HG03565 (cell line): ENCODE measurements around the gene IRAK3.
A peak's percentile ranks its signal among the peaks of the same experiment; 100 is the strongest.
"Not testable (repeated sequence)": the region's sequence is repeated elsewhere in the genome, so short reads cannot be mapped to it uniquely, and the experiment has no call there.

Source experiments
- ATAC-seq: cut with Tn5 transposase; IDR thresholded peaks from one replicate; pipeline ENCODE4 v1.9.1; 2021; ENCODE audit warnings: mild to moderate bottlenecking, moderate library complexity; ENCODE audit not compliant: unreplicated experiment

IRAK3 gene

GRCh38 chr12:66170606-66171005 is 18.4 kb upstream of the IRAK3 start:
- no peak for ATAC-seq

GRCh38 chr12:66174391-66175325 is 14.4 kb upstream of the IRAK3 start:
- not testable (repeated sequence) for ATAC-seq

GRCh38 chr12:66176105-66176900 is 12.7 kb upstream of the IRAK3 start:
- ATAC-seq = no peak

DNA sequence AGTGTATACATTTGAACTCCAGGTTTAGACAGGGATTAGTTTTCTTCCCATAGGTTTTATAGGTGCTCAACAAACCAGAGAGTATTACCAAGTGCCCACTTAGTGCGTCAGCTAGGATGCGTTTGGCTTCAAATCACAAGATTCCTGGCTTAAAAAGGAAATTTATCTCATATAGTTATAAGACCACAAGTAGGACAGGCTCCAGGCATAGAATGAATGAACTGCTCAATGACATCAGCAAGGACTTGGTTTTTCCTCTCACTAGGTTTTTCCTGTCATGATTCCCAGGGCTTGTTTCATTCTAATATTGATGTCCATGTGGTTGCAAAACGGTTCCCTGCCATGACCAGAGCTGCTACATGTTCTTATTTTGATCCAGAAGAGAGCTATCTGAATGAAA is 6.1 kb upstream of the IRAK3 start:
- ATAC-seq = no peak

DNA sequence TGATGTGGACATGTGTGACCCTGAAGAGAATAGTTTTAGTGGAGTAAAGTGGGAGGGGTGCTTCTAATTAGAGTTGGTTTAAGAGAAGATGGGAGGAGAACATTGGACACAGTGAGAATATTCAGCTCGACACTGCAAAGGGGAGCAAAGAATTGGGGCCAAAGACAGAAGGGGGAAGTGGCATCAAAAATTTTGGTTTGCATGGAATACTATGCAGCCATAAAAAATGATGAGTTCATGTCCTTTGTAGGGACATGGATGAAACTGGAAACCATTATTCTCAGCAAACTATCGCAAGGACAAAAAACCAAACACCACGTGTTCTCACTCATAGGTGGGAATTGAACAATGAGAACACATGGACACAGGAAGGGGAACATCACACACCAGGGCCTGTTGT is 4.2 kb upstream of the IRAK3 start:
- not testable (repeated sequence) for ATAC-seq

DNA sequence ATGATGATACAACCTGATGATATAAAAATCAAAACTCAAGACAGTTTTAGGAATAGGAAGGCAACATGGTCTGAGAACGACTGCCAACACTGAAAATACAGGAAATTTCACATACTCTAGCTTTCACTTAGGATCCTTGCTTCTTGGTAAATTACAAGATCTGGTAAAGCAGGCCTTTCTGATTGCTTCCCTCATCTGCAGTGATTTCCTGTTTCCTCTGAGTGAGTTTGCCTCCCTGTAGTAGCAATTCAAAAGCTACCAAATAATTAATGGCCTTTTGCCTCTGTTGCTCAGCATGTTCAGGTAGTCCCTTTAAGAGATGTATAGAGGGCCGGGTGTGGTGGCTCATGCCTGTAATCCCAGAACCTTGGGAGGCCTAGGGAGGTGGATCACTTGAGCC is 2.0 kb upstream of the IRAK3 start:
- no peak for ATAC-seq

- no peak for ATAC-seq
These were observed 1.2 kb upstream of the IRAK3 start for GRCh38 chr12:66187821-66188220.

DNA sequence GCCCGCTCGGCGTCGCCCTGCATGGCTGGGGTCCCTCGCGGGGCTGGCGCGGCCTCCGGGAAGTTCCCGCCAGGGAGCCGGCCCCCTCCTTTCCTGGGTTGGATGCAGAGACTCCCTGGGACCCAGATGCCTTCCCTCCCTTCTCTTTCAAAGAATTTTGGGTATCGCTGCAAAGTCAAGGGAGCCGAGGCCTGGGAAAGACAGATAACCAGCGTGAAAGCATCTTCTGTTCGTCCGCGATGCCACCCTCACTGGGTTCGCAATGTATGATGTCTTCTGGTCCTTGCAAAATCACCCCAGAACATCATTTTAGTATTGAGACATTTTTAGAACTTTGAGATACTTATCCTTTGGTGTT is 451 bp downstream of the IRAK3 start:
- ATAC-seq = no peak

- no peak for ATAC-seq
These were observed 875 bp downstream of the IRAK3 start for GRCh38 chr12:66189889-66190288.

GRCh38 chr12:66190519-66191370 is 1.7 kb downstream of the IRAK3 start:
- ATAC-seq = no peak

- ATAC-seq = no peak
These were observed 2.6 kb downstream of the IRAK3 start for GRCh38 chr12:66191547-66192126.

DNA sequence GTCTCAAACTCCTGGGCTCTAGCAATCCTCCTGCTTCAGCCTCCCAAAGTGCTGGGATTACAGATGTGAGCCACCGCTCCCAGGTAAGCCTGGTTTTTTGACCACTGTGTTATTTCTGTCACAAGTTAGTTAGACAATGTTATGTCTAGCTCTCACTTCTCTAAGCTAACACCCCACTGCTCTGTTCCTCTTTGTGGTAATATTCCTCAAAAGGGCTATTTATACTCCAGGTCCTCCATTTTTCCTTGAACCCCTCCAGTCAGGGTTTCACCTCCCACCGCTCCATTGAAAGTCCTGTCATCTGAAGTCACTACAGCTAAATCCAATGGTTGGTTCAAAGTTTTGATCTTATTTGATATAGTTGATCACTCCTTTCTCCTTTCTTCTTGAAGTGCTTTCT is 5.1 kb downstream of the IRAK3 start:
- no peak for ATAC-seq

DNA sequence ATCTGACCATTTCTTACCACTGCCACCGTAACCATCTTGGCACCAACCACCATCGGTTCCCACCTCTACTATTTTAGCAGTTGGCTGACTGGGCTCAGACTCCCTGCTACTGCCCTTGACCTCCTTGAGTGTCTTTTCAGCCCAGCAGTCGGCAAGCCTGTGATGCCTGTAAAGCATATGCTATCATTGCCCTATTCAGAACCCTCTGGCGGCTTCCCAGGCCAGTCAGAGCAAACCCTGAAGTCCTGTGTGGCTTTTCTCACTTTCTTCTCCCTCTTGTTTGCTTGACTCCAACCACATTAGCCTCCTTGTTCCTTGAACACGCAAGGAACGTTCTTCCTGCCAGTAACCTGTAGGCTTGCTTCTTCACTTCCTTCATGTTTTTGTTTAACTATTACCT is 6.2 kb downstream of the IRAK3 start:
- no peak for ATAC-seq

DNA sequence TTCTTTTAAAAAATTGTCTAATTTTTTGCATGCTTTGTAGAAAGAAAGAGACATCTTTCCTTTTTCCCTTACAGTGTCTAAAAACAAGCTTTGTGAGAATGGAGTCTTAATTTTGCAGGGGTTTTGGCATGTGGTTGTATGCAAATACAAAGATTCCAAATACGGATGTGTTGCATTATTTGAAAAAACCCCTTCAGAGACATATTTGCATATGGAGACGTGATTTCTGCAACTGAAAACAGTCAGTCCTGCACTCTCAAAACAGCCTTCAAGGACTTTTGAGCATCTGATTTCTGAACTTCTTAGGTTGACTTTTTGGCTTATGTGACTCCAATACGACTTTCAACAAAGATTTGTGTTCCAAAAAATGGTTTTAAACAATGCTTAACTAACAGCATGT is 7.8 kb downstream of the IRAK3 start:
- peak; percentile 88 for ATAC-seq

DNA sequence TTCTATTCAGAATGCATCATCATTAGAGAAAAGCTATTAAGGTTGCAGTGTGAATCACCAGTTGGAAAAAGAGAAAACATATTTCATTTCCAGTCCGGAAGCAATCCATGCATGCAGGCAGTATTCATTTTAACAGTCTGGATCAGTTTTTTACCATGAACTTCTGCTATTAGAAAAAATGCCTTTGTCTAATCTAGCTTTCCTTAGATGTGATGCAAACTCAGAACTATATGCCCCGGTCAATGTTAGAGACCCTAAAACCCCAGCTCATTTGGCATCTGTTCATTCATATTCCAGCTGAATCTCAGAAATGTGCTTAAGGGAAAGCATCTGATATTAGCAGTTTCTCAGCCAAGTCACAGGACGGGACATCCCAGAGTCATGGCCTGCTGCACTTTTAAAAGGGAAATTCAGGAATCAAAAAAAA is 8.5 kb downstream of the IRAK3 start:
- no peak for ATAC-seq

GRCh38 chr12:66199141-66199540 is 10.1 kb downstream of the IRAK3 start:
- ATAC-seq = no peak

- ATAC-seq = no peak
These were observed 11.0 kb downstream of the IRAK3 start for GRCh38 chr12:66199831-66200509.

GRCh38 chr12:66203820-66204219 is 14.8 kb downstream of the IRAK3 start:
- no peak for ATAC-seq

DNA sequence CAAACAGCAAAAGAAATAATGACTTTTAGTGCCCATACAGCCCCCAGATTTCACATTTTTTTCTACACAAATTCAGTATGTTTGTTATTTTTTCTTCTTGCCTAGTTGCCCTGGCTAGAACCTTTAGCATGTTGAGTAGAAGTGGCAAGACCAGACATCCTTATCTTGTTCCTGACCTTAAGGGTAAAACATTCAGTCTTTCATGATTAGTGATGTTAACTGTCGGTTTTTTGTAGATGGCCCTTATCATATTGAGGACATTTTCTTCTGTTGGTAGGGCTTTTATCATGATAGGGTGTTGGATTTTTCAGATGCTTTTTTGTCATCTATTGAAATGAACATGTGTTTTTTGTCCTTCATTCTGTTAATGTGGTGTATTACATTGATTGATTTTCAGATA is 17.1 kb downstream of the IRAK3 start:
- ATAC-seq = no peak

- no peak for ATAC-seq
These were observed 21.8 kb downstream of the IRAK3 start for GRCh38 chr12:66210840-66211239.
